RWPE2 (cell line): Measurements from ENCODE around the gene NME7.
"Not testable (repeated sequence)": the region's sequence is repeated elsewhere in the genome, so short reads cannot be mapped to it uniquely, and the experiment has no call there.

ENCODE experiments used
- ATAC-seq: fragments of 200-7000 bp; cut with Tn5 transposase; 3 replicates; pipeline ENCODE4 v1.9.1; 2021; ENCODE audit warnings: low read depth
- DNase-seq: peaks from one replicate; pipeline ENCODE4 v3.0.0-alpha.2; 2020; ENCODE audit warnings: low spot score
- H3K27ac ChIP-seq: fragments of 450-650 bp; 2 replicates; pipeline ENCODE4 v1.5.1; 2017; ENCODE audit warnings: mild to moderate bottlenecking; ENCODE audit not compliant: poor library complexity, severe bottlenecking
- H3K27me3 ChIP-seq: fragments of 250-450 bp; sonication (Bioruptor Pico); 2 replicates; pipeline ENCODE4 v1.5.1; 2021; ENCODE audit warnings: mild to moderate bottlenecking, moderate library complexity; ENCODE audit not compliant: insufficient read depth, poor library complexity, severe bottlenecking
- H3K36me3 ChIP-seq: fragments of 250-450 bp; sonication (Bioruptor Pico); 2 replicates; pipeline ENCODE4 v1.5.1; 2020; ENCODE audit warnings: low read depth, mild to moderate bottlenecking, moderate library complexity
- H3K4me1 ChIP-seq: fragments of 250-450 bp; sonication (Bioruptor Pico); 2 replicates; pipeline ENCODE4 v1.5.1; 2021; ENCODE audit warnings: mild to moderate bottlenecking, moderate library complexity; ENCODE audit not compliant: insufficient read depth, poor library complexity, severe bottlenecking
- H3K4me3 ChIP-seq: fragments of 250-450 bp; sonication (Bioruptor Pico); 2 replicates; pipeline ENCODE4 v1.5.1; 2021; ENCODE audit warnings: mild to moderate bottlenecking, moderate library complexity; ENCODE audit not compliant: severe bottlenecking
- H3K9me3 ChIP-seq: fragments of 250-450 bp; sonication (Bioruptor Pico); 2 replicates; pipeline ENCODE4 v1.5.1; 2021; ENCODE audit warnings: mild to moderate bottlenecking, moderate library complexity; ENCODE audit not compliant: severe bottlenecking
- CTCF ChIP-seq: fragments of 450-650 bp; IDR thresholded peaks from one replicate; pipeline ENCODE4 v1.5.1; 2017; ENCODE audit warnings: mild to moderate bottlenecking, moderate library complexity; ENCODE audit not compliant: poor library complexity, severe bottlenecking

NME7 gene

DNA sequence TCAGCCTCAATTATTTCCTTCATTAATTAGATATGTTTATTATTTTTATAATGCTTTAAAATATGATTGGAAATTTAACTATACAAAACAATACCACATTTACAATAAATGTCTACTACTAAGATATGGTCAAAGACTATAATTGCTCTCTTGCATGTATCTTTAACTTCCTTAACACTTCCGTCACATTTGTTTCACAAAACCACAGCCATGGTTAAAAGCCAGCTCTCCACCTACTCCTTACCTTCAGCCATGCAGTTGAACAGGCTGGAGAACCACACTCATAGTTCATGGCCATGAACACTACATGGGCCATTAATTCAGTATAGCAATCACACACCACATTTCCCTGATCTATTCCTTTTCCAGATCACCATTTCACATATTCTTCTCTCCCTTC is 72.2 kb downstream of the NME7 start:
- ATAC-seq (no peak), DNase-seq (no peak)
- no peak overlapping the region for H3K4me3 ChIP-seq
- no peak for TF ChIP-seq CTCF
- H3K27me3 ChIP-seq = no peaks in the 10 kb centered on the region
- H3K27ac ChIP-seq = no peak overlapping the region
- peaks cover 3% of the 10 kb centered on the region; the same call in 1 of the 2 replicates for H3K36me3 ChIP-seq
- H3K9me3 ChIP-seq = no peaks in the 10 kb centered on the region
- H3K4me1 ChIP-seq = no peaks in the 10 kb centered on the region

GRCh38 chr1:169289016-169289415 is 78.6 kb downstream of the NME7 start:
- DNase-seq = no peak
- Histone ChIP-seq H3K27ac (no peak overlapping the region), H3K4me1 (peaks cover 23% of the 10 kb centered on the region), H3K4me3 (no peak overlapping the region), H3K9me3 (no peaks in the 10 kb centered on the region), H3K27me3 (no peaks in the 10 kb centered on the region), H3K36me3 (peaks cover 3% of the 10 kb centered on the region; the same call in 1 of the 2 replicates)
- no peak for ATAC-seq
- no peak for TF ChIP-seq CTCF

GRCh38 chr1:169288011-169288414 is 79.6 kb downstream of the NME7 start:
- H3K4me3 ChIP-seq = no peak overlapping the region
- ATAC-seq = peak; percentile 75
- TF ChIP-seq CTCF = no peak
- H3K9me3 ChIP-seq = no peaks in the 10 kb centered on the region
- peaks cover 23% of the 10 kb centered on the region for H3K4me1 ChIP-seq
- peaks cover 3% of the 10 kb centered on the region; the same call in 1 of the 2 replicates for H3K36me3 ChIP-seq
- H3K27me3 ChIP-seq = no peaks in the 10 kb centered on the region
- DNase-seq = no peak
- H3K27ac ChIP-seq = peak overlapping the region; percentile 24

DNA sequence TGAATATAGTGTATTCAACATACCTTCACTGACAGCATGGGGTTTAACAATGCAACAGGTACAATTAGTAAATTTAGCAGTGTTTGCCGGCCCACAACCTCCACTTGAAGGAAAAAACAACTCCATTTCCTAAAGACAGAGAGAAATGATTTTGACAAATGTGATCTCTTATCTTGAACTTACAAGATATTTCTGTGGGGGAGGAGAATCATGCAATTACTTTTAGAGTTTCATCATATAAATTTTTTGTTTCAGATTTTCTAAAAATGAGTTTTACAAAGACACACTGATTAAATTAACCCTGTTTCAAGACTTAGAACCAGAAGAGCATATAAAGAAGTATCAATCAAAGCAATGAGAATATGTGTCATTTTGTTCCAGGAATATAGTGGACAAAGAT is 80.3 kb downstream of the NME7 start:
- Histone ChIP-seq H3K27ac (peak overlapping the region; percentile 24), H3K27me3 (no peaks in the 10 kb centered on the region), H3K9me3 (no peaks in the 10 kb centered on the region), H3K4me3 (no peak overlapping the region), H3K4me1 (peaks cover 23% of the 10 kb centered on the region), H3K36me3 (peaks cover 3% of the 10 kb centered on the region; the same call in 1 of the 2 replicates)
- DNase-seq = no peak
- TF ChIP-seq CTCF = no peak
- no peak for ATAC-seq

DNA sequence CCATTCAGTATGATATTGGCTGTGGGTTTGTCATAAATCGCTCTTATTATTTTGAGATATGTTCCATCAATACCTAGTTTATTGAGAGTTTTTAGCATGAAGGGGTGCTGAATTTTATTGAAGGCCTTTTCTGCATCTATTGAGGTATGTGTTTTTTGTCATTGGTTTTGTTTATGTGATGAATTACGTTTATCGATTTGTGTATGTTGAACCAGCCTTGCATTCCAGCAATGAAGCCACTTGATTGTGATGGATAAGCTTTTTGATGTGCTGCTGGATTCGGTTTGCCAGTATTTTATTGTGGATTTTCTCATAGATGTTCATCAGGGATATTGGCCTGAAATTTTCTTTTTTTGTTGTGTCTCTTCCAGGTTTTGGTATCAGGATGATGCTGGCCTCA is 86.0 kb downstream of the NME7 start:
- not testable (repeated sequence) for H3K9me3 ChIP-seq, ATAC-seq, H3K4me3 ChIP-seq, DNase-seq, H3K4me1 ChIP-seq, H3K27me3 ChIP-seq, H3K27ac ChIP-seq, H3K36me3 ChIP-seq
